Measurements from ENCODE around the gene MUC22.
"Not testable (repeated sequence)": the region's sequence is repeated elsewhere in the genome, so short reads cannot be mapped to it uniquely, and the experiment has no call there.

Gene MUC22

DNA sequence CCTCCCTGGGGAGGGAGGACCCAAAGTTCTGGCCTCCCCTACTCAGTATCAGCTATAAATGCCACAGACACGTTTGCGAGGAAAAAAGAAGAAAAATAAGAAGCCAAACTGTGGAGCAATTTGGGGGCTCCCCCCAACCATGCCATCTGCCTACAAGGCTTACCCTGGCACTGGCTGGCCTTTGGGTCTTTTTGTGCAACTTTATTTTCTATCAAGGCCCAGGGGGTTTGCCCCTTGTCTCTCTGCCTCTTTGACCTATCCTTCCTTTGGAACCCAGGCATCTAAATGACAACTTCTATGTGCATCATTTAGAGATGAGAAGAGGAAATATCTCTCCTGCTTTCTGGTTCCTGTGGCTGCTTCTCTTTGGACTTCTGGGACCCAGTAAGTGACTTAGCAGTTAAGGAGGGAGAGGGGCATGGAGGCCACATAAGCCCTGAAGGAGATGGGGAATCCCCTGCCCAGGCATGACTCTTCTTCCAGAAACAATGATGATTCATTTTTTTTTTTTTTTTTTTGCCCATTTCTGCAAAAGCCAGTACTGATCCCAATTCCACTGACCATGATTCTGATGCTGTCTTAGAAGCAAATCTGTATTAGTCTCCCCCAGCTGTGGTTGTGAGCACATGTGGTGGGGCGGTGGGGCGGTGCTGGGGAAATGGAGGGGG lies at the start of gene MUC22:
Gene MUC22, plus strand, starts transcription at position 82 of the 668 bp plus-strand sequence. Its CDS starts 233 bp downstream, at position 315.
- no peak for DNase-seq

DNA sequence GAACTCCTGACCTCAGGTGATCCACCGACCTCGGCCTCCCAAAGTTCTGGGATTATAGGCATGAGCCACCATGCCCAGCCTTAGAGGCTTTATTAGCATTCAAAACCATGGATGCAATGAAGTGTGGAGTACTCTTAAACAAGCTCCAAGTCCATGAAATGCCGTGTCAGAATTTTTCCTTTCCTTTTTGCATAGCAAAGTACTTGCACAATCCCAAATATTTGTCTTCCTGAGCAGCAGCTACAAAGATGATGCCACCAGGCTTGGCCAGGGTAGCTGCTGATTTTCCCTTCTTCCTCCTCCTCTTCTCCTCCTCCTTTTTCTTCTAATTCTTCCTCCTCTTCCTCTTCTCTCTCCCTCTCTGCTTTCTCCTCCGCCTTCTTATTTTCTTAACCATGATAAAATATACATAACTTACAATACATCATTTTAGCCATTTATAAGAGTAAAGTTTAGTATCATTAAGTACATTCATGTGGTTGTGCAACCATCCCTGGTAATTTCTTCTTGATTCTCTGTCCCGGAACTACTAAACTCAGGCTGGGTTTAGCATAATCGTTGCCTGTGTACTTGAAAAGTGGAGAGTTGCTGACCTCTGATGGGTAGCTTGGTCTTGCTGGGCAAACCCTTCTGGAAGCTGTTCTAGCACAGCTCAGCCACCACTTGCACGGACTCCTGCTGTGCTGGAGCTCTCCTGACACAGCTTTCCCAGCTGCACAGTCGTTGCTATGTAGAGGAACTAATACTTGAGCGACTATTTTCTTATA lies 49.2 kb upstream of the MUC22 start:
- no peak for DNase-seq

DNA sequence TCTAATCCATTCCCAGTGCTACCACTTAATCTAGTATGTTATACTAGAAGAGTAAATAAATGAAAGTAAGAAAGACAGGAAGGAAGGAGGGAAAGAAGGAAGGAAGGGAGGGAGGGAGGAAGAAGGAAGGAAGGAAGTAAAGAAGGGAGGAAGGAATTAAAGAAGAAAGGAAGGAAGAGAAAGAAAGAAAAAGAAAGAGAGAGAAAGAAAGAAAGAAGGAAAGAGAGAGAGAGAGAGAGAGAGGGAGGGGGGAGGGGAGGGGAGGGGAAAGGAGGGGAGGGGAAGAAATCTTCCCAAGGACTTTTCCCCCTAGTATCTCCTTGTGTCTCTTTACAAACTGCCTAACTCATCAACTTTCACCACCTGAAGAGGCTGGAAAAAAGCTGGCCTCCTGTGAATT lies 47.6 kb upstream of the MUC22 start:
- no peak for DNase-seq

DNA sequence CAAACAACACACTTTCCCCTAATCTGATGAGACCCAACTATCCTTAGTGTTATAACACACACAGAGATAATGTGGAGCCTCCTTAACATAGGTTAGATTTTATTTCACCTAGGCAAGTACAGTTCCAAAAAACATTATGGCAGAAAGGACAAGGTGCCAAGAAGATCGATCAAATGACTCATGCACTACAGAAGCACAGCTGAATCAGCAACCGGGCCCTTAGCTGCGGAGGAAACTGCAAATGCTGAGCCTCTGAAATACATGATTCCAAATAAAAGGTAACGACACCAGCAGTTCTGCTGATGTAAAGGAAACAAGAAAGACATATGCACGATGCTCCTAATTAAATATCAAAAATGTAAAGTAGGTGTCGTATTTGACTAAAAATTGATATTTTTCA lies 46.6 kb upstream of the MUC22 start:
- no peak for DNase-seq

DNA sequence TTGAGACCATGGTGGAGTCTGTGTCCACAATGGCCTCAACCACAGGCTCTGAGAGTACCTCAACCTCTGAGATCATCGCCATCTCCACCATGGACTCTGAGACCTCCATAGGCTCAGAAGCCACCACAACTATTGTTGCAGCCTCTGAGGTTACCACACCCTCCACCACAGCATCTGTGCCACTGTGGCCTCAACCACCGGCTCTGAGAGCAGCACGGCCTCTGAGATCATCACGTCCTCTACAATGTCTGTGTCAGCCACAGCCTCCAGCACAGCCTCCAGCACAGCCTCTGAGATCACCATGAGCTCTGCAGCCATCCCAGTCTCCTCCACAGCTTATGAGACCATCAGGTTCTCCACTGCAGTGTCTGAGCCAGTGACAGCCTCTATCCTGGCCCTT lies 46.2 kb upstream of the MUC22 start:
- no peak for DNase-seq

DNA sequence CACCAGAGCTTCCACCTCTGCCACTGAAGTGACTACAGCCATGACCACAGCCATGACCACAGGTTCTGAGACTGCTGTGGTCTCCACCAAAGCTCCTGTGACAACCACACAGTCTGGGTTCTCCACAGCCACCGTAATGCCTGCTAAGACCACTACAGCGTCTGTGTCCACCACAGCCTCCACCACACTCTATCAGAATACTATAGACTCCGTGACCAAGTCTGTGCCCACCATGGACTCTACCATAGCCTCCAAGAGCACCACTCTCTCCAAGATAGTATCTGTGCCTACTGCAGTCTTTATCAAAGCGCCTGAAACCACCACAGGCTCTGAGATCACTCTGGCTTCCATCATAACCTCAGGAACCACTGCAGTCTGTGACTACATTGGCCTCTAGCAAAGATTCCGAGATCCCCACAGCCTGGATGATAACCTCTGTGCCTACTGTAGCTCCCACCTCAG lies 45.1 kb upstream of the MUC22 start:
- no peak for DNase-seq

DNA sequence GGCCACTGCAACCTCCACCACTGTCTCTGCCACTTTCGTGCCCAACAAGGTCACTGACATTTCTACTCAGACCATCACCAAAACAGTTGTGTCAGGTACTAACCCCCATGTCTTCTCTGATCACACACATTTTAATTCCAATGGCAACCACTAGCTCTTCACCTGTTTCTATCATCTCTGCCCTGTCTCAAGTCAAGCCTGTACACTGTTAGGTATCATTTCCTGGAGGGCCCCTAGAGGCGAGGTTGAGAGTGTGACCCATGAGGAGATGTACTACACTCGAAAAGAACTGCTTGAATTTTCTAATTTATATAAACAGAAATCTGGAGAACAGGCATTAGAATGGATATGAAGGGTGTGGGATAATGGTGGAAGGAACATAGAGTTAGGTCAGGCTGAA lies 44.1 kb upstream of the MUC22 start:
- DNase-seq: no peak

DNA sequence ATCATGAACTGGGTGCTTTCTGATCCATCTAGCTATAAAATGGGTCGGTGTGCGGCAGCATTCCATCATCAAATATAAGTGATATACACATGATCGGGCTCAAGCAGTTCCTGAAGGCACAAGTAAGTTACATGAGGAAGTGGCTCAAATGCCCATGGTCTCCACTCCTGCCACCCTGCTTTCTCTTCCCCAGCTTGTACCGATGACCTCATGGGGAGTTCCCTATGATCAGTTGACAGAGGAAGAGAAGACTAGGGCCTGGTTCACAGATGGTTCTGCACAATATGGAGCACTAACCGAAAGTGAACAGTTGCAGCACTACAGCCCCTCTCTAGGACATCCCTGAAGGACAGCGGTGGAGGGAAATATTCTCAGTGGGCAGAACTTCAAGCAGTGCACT lies 41.1 kb upstream of the MUC22 start:
- DNase-seq: not testable (repeated sequence)

DNA sequence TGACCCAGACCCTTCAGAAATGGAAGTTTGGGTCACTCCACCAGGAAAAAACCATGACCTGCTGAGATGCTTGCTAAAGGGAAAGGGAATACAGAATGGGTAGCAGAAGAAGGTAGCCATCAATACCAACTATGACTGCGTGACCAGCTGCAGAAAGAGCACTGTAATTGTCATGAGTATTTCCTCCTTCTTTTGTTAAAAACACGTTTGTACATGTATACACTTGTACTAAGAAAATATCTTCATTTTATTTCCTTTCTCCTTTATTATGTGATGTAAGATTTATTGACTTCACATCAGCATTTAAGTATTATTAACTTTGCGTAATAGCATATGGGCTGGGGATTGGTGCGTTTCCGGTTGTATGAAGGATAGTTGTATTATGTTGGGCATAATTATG lies 39.3 kb upstream of the MUC22 start:
- no peak for DNase-seq

DNA sequence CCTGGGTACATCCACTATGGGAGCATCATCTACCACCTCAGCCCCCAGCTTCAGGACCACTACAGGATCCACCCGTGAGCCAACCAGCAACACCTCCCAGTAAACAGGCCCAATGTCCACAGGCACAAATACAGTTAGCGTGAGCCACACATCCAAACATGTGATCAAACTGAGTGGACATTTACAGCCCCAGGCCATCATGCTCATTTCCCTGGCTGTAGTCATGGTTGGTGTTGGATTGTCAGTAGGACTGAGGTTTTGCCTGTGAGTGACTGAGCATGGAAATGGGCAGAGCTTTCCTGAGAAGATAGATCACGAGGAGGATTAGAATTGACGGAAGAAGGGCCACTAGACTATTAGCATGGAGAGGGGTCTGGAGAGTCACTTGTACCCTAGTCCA lies 37.5 kb upstream of the MUC22 start:
- no peak for DNase-seq

DNA sequence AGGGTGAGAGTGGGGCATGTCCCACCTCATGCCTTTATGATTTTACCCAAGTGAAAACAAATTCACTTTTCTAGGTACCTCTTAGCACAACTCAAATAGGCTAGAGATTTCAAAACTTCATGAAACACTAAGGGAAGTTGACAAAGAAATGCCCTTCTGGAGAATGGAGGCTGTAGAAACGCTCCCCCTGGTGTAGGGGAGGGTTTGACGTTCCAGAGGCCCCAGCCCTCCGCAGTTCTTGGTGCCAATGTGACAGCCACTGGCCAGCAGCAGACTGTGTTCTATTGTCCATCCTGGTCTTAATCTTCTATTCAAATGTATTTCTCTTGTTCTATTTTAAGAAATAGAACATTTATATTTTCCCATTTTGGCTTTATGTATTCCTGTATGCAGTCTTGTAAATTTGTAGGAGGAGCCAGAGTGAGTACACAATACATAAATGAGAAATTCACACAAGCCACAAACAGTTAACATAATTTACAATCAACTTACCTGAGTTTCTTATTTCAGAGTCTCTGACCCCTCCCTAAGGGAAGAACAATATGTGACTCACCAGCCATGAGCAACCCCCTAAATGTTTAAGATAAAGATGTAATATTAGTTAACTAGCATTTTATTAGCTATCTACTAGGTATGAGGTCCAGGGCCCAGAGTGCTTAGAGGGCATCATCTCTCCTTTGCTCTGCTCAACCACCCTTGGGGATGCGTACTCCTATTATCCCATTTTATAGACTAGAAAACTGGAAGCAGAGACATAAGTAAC lies 35.6 kb upstream of the MUC22 start:
- DNase-seq: no peak

DNA sequence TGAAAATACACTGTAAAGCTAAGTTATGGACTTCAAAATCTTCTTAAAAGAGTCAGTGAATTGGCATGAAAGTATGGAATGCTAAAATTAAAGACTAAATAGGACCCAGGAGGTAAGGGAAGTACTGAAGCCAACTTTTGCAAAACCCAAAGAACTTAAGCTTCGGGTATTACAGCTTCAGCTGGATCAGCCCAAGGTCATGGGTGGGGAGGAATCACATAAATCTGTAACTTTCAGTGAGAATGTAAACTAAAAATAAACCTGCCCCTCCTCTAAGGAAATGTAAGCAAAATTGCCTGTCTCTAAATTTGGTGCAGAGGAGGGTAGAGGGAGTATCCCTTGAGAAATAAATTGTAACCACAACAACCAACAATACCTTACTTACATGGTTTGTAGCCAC lies 31.1 kb upstream of the MUC22 start:
- no peak for DNase-seq

DNA sequence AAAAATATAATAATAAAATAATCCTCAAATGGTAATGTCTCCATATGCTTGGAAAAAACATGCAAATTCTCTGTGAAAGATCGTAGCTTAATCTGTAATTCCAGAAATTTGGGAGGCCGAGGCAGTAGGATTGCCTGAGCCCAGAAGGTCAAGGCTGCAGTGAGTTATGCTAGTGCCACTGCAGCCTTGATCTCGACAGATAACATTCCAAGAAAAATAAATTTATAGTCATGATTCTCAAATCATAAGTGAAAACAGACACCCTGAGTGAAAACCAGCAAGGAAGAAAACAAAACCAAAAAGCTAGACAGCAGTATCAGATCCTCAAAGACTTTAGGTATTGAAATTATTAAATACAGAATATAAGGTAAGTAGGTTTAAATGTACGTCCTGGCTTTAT lies 30.6 kb upstream of the MUC22 start:
- no peak for DNase-seq

DNA sequence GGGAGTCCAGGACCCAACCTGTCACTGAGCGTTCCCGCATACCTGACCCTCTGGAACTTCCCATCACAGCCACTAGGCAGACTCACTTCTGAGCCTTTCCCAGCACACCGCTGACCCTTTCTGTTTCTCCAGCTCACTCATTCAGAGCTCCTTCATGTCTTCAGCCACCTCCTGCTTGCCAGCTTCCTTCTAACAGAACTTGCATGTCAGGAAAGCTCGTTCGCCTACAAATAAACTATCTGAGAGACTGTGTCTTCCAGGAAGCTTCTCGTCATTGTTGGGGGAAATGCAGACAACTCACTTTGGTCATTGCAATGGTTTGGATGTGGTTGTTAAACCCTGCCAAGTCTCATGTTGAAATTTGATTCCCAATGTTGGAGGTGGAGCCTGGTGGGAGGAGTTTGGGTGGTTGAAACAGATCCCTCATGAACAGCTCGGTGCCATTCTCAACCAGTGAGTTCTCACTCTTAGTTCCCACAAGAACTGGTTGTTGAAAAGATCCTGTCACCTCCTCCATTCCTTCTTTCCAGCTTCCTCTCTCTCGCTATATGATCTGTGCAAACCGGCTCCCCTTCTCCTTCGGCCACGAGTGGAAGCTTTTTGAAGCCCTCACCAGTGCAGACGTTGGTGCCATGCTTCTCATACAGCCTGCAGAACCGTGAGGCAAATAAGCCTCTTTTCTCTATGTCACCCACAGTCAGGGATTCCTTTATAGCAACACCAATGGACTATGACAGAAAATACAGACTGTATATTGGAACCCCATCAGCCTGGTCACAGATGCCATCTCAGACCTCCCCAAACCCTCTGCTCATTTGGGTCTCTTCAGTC lies 28.1 kb upstream of the MUC22 start:
- no peak for DNase-seq

DNA sequence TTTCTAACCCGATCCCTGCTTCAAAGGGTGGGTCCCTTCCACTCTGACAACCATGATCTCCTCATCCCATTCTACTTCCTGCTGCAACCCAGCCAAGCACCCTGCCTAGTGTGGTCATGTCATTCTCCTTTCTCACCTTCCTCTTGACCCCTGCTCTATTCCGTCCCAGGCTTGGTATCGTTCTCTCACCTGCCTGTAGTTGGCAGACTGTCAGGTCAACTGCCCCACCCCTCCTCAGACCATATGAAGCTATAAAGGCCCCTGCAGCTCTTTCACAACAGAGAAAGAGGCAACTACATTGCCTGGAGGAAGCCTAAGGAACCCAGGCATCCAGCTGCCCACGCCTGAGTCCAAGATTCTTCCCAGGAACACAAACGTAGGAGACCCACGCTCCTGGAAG lies 26.8 kb upstream of the MUC22 start, which contains the start of gene MUC21:
Gene MUC21, plus strand, starts transcription at position 280 of the 400 bp plus-strand sequence. CDS start 241 bp downstream, outside the sequence.
- DNase-seq: no peak

DNA sequence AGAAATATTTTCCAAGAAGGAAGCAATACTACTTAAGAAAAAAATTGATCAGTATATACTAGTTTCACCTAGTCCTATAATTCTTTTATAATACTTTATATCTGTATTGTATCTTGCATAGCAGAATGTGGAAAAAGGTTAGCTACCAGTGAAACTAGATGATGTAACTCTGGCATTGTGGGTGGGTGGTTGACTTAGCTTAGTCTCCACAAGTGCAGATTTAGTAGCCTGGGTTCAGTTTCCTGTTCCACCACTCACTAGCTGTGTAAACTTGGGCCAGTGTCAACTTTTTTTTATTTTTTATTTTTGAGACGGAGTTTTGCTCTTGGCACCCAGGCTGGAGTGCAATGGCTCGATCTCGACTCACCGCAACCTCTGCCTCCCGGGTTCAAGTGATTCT lies 24.8 kb upstream of the MUC22 start:
- no peak for DNase-seq

DNA sequence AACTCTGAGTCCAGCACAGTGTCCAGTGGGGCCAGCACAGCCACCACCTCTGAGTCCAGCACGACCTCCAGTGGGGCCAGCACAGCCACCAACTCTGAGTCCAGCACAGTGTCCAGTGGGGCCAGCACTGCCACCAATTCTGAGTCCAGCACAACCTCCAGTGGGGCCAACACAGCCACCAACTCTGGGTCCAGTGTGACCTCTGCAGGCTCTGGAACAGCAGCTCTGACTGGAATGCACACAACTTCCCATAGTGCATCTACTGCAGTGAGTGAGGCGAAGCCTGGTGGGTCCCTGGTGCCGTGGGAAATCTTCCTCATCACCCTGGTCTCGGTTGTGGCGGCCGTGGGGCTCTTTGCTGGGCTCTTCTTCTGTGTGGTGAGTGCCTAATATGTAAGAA lies 23.0 kb upstream of the MUC22 start:
- no peak for DNase-seq

DNA sequence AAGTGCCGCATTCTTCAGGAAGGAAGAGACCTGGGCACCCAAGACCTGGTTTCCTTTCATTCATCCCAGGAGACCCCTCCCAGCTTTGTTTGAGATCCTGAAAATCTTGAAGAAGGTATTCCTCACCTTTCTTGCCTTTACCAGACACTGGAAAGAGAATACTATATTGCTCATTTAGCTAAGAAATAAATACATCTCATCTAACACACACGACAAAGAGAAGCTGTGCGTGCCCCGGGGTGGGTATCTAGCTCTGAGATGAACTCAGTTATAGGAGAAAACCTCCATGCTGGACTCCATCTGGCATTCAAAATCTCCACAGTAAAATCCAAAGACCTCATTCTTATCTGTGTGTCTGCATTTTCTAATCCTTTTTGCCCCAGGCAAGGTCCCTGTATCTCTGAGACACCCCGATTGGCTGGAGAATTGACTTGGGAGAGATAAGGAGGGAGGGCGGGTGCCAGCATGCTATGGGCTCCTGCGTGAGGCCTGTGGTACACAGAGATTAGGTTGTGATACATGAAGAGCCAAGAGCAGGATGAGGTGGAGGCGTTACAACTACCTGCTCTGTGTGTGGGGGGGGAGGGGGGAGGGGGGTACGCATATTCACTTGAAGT lies 22.0 kb upstream of the MUC22 start:
- DNase-seq: no peak

DNA sequence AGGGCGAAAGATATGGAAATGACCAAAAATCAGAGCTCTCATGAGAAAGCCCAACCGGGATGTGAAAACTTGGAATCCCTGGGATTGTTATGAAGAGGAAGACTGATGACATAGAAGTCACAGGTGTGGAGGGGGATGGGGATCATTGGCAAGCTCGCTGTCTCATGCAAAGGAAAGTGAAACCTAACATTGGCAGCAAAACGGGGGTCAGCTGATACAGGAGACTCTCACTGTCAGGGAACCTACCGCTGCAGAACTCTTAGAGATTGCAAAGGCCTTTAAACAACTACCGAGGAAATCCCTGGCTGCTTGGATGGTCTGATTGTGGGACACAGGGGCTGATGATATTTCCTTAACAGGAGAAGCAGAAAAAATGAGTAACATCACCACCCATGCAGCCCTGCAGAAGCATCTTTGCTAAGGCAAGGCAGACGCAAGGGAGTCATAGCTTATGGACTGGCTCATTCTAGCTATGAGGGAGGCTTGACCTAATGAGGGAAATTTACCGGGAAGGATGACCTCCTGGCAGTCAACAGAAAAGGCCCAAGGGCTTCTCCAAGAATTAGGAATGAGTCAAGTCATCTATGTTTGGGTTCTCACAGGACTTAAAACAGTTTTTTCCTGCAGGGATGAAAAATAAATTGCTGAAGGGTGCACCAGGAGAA lies 19.7 kb upstream of the MUC22 start:
- peak; percentile 33 for DNase-seq

DNA sequence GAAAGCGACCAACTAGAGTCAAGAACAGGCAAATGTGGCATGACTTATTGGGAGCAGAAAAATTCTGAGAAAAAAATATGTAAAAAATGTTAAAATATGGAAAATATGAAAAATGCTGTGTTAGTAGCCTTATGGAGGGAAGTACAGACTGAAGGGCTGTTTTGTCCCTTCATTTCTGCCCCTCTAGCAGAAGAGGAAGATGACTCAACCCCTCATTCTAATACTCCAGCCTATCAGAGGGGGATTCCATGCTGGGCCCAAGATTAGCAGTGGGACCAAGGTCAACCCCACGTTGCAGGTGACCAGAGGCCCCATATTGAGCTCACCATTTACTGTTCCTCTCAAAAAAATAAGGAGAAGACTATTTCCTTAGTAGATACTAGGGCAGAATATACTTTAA lies 18.4 kb upstream of the MUC22 start:
- no peak for DNase-seq

DNA sequence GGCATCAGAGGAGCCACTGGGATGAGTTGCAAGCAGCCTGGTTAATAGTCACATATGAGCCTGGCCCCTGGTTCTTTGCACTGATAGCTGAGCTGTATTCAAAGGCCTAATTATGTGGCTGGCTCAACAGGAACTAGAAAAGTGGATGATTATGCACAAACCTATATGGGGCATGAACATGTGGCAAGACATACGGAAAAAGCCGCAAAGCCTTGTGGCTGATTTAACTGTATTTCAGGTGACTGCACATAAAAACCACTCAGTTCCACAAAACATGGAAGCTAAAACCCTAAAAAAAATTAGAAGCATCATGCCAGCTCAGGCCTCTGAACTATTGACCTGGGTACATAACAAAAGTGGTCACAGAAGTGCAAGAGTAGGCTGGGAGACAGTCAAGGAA lies 13.0 kb upstream of the MUC22 start:
- no peak for DNase-seq

DNA sequence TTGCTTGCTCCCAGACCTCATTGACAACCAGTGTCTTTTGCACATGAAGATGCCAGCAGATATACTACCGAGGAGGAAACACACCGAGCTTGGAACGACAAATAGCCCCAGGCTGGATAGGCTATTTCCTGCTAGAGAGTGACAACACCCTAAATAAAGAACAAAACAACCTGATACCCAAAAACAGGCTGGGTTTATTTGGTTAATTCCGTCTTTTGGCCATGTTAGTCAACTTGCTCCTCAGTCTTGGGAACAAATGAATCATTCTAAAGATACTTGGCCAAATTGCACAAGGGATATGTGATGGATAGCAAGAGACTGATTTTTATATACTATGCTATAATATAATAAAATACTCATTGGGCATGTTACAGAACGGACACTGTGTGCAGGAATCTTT lies 11.5 kb upstream of the MUC22 start:
- no peak for DNase-seq

Measured in CD4-positive, alpha-beta T cell treated with Interleukin-17A for 4 hours (primary cell).